Keratinocyte (primary cell): ENCODE measurements around the gene EPHB1. TPM values are rescaled to one million over a fixed set of nuclear protein-coding genes. Genes with fewer than 3 reads are reported as not detected.

Source experiments
- DNase-seq: peaks from one replicate; pipeline ENCODE4 v3.0.0-alpha.2; 2011; ENCODE audit warnings: low read depth, missing footprints, low spot score
- FAIRE-seq: peaks from 2 replicates; lab custom pipeline; 2011; peaks lifted over from hg19 to GRCh38; lab: Jason Lieb, UNC
- H2AFZ ChIP-seq: 2 replicates; pipeline ENCODE4 v1.6.0; 2012; ENCODE audit warnings: low read length, control low read depth, inconsistent platforms; ENCODE audit not compliant: control insufficient read depth
- H3K27ac ChIP-seq: 2 replicates; pipeline ENCODE4 v1.5.1; 2011; ENCODE audit warnings: low read length; ENCODE audit not compliant: control insufficient read depth, insufficient read depth
- H3K27me3 ChIP-seq: 3 replicates; pipeline ENCODE4 v1.6.0; 2011; ENCODE audit warnings: low read length; ENCODE audit not compliant: control insufficient read depth, insufficient read depth; ENCODE audit errors: extremely low read depth
- H3K36me3 ChIP-seq, 2 experiments: 2 replicates in 1 of 2; 3 replicates in 1 of 2; pipeline ENCODE4 v1.5.1; 2011; ENCODE audit warnings: low read length in 2 of 2, mild to moderate bottlenecking in 1 of 2; ENCODE audit not compliant: control insufficient read depth in 2 of 2, insufficient read depth in 2 of 2; ENCODE audit errors: extremely low read depth in 1 of 2
- H3K4me1 ChIP-seq: 3 replicates; pipeline ENCODE4 v1.5.1; 2011; ENCODE audit warnings: low read length; ENCODE audit not compliant: control insufficient read depth, insufficient read depth; ENCODE audit errors: extremely low read depth
- H3K4me2 ChIP-seq: 3 replicates; pipeline ENCODE4 v1.6.0; 2011; ENCODE audit warnings: low read depth, low read length; ENCODE audit not compliant: control insufficient read depth, insufficient read depth; ENCODE audit errors: extremely low read depth
- H3K4me3 ChIP-seq, 3 experiments: fragments of 200-600 bp in 1 of 3; sonication (generic) in 1 of 3; 2 replicates in 2 of 3; 3 replicates in 1 of 3; pipeline ENCODE4 v1.5.1; 2011 to 2016; ENCODE audit warnings: low read length in 3 of 3, mild to moderate bottlenecking in 3 of 3, control low read depth in 2 of 3, inconsistent platforms in 1 of 3, low read depth in 1 of 3, mixed read lengths in 1 of 3, mixed run types in 1 of 3, moderate library complexity in 1 of 3; ENCODE audit not compliant: control insufficient read depth in 2 of 3, insufficient read depth in 2 of 3; ENCODE audit errors: extremely low read depth in 1 of 3
- H3K79me2 ChIP-seq: 2 replicates; pipeline ENCODE4 v1.6.0; 2012; ENCODE audit warnings: low read length; ENCODE audit not compliant: control insufficient read depth, insufficient read depth
- H3K9ac ChIP-seq: 3 replicates; pipeline ENCODE4 v1.6.0; 2011; ENCODE audit warnings: low read length; ENCODE audit not compliant: control insufficient read depth, insufficient read depth; ENCODE audit errors: extremely low read depth
- H3K9me1 ChIP-seq: 3 replicates; pipeline ENCODE4 v1.6.0; 2011; ENCODE audit warnings: low read length; ENCODE audit not compliant: control insufficient read depth, insufficient read depth; ENCODE audit errors: extremely low read depth
- H3K9me3 ChIP-seq: 2 replicates; pipeline ENCODE4 v1.5.1; 2012; ENCODE audit warnings: low read depth, low read length; ENCODE audit not compliant: control insufficient read depth
- H4K20me1 ChIP-seq: 3 replicates; pipeline ENCODE4 v1.6.0; 2011; ENCODE audit warnings: low read length; ENCODE audit not compliant: control insufficient read depth, insufficient read depth; ENCODE audit errors: extremely low read depth
- EZH2 ChIP-seq: IDR thresholded peaks from one replicate; pipeline ENCODE4 v1.6.1; 2012; ENCODE audit warnings: inconsistent platforms, mild to moderate bottlenecking, low read length, moderate library complexity
- dilution Hi-C: fragments of 300-500 bp; cut with MboI; formaldehyde crosslinking; loops from one replicate; pipeline ENCODE4 v1.7.0; 2020; ENCODE audit warnings: low sequenced_read_pairs; ENCODE audit not compliant: extremely low pct_ligation_motif_present
- polyA plus RNA-seq, 5 experiments: library from polyadenylated mRNA; depleted of rRNA in 3 of 5; stranded (reverse) in 3 of 5; stranded (forward) in 1 of 5; unstranded in 1 of 5; fragments of >200 nt; gene quantifications; 1 replicate in 1 of 5; 2 replicates in 3 of 5; 3 replicates in 1 of 5; pipeline versions ENCODE4 v1.2.1 to v1.2.3, GENCODE V29; 2011 to 2012; ENCODE audit warnings: missing spikeins in 2 of 5, low read depth in 1 of 5, low replicate concordance in 1 of 5
- TF ChIP-seq, protein P1 (sequence below), 3 experiments: IDR thresholded peaks in 1 of 3; conservative IDR thresholded peaks in 1 of 3; optimal IDR thresholded peaks in 1 of 3; 2 replicates in 2 of 3; 3 replicates in 1 of 3; pipeline versions ENCODE3 to v1.5.1; 2011; ENCODE audit warnings: low read length in 3 of 3, mild to moderate bottlenecking in 3 of 3, moderate library complexity in 2 of 3, control low read depth in 1 of 3, inconsistent platforms in 1 of 3; ENCODE audit not compliant: insufficient read depth in 2 of 3; ENCODE audit errors: extremely low read depth in 1 of 3

EPHB1 gene
- polyA plus RNA-seq, 1 donor (not counting 4 experiments of a cell fraction or from before 2014, with no cell fraction given), result 0.01 TPM

GRCh38 chr3:135040321-135041240, 245.5 kb downstream of the EPHB1 start:
- Histone ChIP-seq H3K9me3 (no peaks in the 10 kb centered on the region), H2AFZ (no peak overlapping the region), H3K36me3 (no peaks in the 10 kb centered on the region), H3K9me1 (no peaks in the 10 kb centered on the region), H4K20me1 (no peaks in the 10 kb centered on the region), H3K9ac (no peak overlapping the region), H3K27me3 (no peaks in the 10 kb centered on the region), H3K4me2 (no peak overlapping the region), H3K4me3 (no peak overlapping the region), H3K27ac (no peak overlapping the region), H3K79me2 (no peaks in the 10 kb centered on the region), H3K4me1 (no peaks in the 10 kb centered on the region)
- DNase-seq (no peak), FAIRE-seq (no peak)
- dilution Hi-C loops, result no loop called here
- TF ChIP-seq, protein P1, sequence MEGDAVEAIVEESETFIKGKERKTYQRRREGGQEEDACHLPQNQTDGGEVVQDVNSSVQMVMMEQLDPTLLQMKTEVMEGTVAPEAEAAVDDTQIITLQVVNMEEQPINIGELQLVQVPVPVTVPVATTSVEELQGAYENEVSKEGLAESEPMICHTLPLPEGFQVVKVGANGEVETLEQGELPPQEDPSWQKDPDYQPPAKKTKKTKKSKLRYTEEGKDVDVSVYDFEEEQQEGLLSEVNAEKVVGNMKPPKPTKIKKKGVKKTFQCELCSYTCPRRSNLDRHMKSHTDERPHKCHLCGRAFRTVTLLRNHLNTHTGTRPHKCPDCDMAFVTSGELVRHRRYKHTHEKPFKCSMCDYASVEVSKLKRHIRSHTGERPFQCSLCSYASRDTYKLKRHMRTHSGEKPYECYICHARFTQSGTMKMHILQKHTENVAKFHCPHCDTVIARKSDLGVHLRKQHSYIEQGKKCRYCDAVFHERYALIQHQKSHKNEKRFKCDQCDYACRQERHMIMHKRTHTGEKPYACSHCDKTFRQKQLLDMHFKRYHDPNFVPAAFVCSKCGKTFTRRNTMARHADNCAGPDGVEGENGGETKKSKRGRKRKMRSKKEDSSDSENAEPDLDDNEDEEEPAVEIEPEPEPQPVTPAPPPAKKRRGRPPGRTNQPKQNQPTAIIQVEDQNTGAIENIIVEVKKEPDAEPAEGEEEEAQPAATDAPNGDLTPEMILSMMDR (optimal IDR thresholded peaks at IDR 0.05 in 1 of 3, IDR thresholded peaks at IDR 0.05 in 1 of 3, conservative IDR thresholded peaks at IDR 0.05 in 1 of 3; ENCODE audit: extremely low read depth in 1 of 3, insufficient read depth in 2 of 3, low read length in 3 of 3), result no peak
- TF ChIP-seq EZH2, result no peak

GRCh38 chr3:135041601-135042000, 246.5 kb downstream of the EPHB1 start:
- no peaks in the 10 kb centered on the region for H3K36me3 ChIP-seq

More at GRCh38 chr3:135041601-135042000, 246.5 kb downstream of the EPHB1 start:
- no peak overlapping the region for H2AFZ ChIP-seq
- no peak overlapping the region for H3K9ac ChIP-seq
- no peaks in the 10 kb centered on the region for H3K9me3 ChIP-seq
- no peak overlapping the region for H3K4me3 ChIP-seq
- FAIRE-seq (no peak), DNase-seq (no peak)
- H3K4me2 ChIP-seq, result no peak overlapping the region
- dilution Hi-C loops, result no loop called here
- no peak overlapping the region for H3K27ac ChIP-seq
- TF ChIP-seq EZH2, result no peak
- TF ChIP-seq, protein P1 (optimal IDR thresholded peaks at IDR 0.05 in 1 of 3, IDR thresholded peaks at IDR 0.05 in 1 of 3, conservative IDR thresholded peaks at IDR 0.05 in 1 of 3; ENCODE audit: extremely low read depth in 1 of 3, insufficient read depth in 2 of 3, low read length in 3 of 3), result no peak
- H3K9me1 ChIP-seq, result no peaks in the 10 kb centered on the region
- no peaks in the 10 kb centered on the region for H4K20me1 ChIP-seq
- H3K27me3 ChIP-seq, result no peaks in the 10 kb centered on the region
- no peaks in the 10 kb centered on the region for H3K79me2 ChIP-seq
- no peaks in the 10 kb centered on the region for H3K4me1 ChIP-seq
